ENCODE results near the gene HERC2. TPM values are rescaled to one million over a fixed set of nuclear protein-coding genes. Genes with fewer than 3 reads are reported as not detected.
"Not testable (repeated sequence)": the region's sequence is repeated elsewhere in the genome, so short reads cannot be mapped to it uniquely, and the experiment has no call there.

The HERC2 gene
- total RNA-seq, 2 donors from 2014 or later = 32.9 to 39.1 TPM

GRCh38 chr15:28271697-28272260, 50.2 kb downstream of the HERC2 start:
- Mint-ChIP-seq H3K27me3 (no peaks in the 10 kb centered on the region), H3K4me3 (no peak overlapping the region), H3K27ac (no peak overlapping the region), H3K36me3 (ENCODE audit: low read depth) (peaks cover 12% of the 10 kb centered on the region), H3K4me1 (peaks cover 2% of the 10 kb centered on the region)
- DNase-seq (no peak), ATAC-seq (no peak)
- no peaks in the 10 kb centered on the region for H3K9me3 ChIP-seq (ENCODE audit: control insufficient read depth, low read length, poor library complexity, severe bottlenecking)

GRCh38 chr15:28269097-28269496, 52.9 kb downstream of the HERC2 start:
- H3K9me3 ChIP-seq (ENCODE audit: control insufficient read depth, low read length, poor library complexity, severe bottlenecking) = no peaks in the 10 kb centered on the region
- DNase-seq = no peak
- H3K4me1 Mint-ChIP-seq = no peaks in the 10 kb centered on the region
- no peak overlapping the region for H3K27ac Mint-ChIP-seq
- no peaks in the 10 kb centered on the region for H3K27me3 Mint-ChIP-seq
- H3K36me3 Mint-ChIP-seq (ENCODE audit: low read depth) = peaks cover 17% of the 10 kb centered on the region
- ATAC-seq = no peak
- no peak overlapping the region for H3K4me3 Mint-ChIP-seq

DNA sequence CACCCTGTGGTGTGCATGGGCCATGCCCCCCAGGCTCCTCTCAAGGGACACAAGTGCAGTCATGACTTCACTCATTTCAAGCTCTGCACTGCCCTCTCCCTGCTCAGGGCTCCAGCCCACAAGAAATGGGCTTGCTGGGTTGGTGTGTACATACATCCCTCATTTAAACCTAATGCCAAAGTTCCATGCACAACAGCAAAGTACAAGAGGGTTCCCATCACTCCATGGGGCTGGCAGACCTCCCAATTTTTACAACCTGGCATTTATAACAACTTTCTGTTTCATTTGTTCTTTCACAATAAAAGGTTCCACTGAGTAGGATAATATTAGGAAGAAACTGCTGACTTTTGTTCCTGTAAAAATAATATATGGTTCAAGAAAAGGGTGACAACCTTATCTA, 54.3 kb downstream of the HERC2 start:
- Mint-ChIP-seq H3K27me3 (no peaks in the 10 kb centered on the region), H3K4me3 (no peak overlapping the region), H3K36me3 (ENCODE audit: low read depth) (peaks cover 20% of the 10 kb centered on the region), H3K4me1 (peaks cover 2% of the 10 kb centered on the region), H3K27ac (no peak overlapping the region)
- ATAC-seq = no peak
- no peak for DNase-seq
- no peaks in the 10 kb centered on the region for H3K9me3 ChIP-seq (ENCODE audit: control insufficient read depth, low read length, poor library complexity, severe bottlenecking)

DNA sequence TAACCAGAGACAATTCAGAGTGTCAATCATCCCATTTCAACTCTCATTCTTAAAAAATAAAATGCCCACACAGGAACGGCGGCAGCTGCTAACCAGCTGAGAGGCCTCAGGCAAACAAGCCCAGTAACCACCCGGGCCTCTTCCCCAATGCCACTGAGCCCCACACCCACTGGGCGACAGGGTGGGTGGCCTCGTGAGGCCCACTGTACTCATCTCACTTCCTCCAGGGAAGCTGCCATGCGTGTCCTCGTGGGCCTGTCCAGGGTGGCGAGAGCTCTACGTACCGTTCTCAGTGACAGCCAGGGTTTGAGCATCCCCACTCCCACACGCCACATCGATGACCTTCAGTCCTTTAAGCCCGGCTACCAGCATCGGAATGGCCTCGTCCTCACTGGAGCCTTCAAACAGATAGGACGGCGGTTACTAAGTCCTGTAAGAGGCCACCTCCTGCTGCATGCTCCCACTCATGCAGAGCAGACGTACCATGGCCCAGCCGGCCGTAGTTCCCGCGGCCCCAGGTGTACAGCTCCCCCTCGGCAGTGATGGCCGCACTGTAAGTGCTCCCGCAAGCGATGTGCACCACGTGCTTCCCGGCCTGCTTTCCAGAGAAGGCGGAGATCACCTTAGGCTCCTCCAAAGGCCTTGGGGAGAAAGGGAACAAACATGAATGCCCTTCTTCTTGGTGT, 56.5 kb downstream of the HERC2 start:
- Mint-ChIP-seq H3K27ac (no peak overlapping the region), H3K4me3 (no peak overlapping the region), H3K4me1 (peaks cover 3% of the 10 kb centered on the region), H3K27me3 (no peaks in the 10 kb centered on the region), H3K36me3 (ENCODE audit: low read depth) (peaks cover 22% of the 10 kb centered on the region)
- ATAC-seq = no peak
- DNase-seq = no peak
- no peaks in the 10 kb centered on the region for H3K9me3 ChIP-seq (ENCODE audit: control insufficient read depth, low read length, poor library complexity, severe bottlenecking)

- ATAC-seq (no peak), DNase-seq (no peak)
- Mint-ChIP-seq H3K4me3 (no peak overlapping the region), H3K36me3 (ENCODE audit: low read depth) (peaks cover 20% of the 10 kb centered on the region), H3K4me1 (peaks cover 5% of the 10 kb centered on the region), H3K27me3 (no peaks in the 10 kb centered on the region), H3K27ac (no peak overlapping the region)
- H3K9me3 ChIP-seq (ENCODE audit: control insufficient read depth, low read length, poor library complexity, severe bottlenecking) = no peaks in the 10 kb centered on the region
Measured at GRCh38 chr15:28264166-28264565, 57.8 kb downstream of the HERC2 start.

DNA sequence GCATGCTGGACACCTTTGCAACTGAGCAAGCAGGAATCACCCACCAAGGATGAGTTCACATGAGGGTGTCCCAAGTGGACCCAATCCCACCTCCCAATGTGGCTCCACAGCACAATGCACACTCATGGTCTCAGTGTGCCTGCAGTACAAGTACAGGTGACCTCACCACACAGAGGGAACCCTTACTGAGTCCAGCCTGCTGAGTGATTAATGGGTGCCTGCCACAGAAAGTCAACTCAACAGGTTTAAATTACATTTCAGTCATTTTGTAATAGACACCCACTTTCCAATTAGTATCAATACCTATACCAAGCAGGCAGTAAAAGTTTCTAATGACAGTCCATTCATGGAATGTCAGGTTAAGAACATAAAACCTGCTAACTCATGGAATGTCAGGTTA, 59.5 kb downstream of the HERC2 start:
- Mint-ChIP-seq H3K27ac (peak overlapping the region; percentile 54), H3K4me1 (peaks cover 5% of the 10 kb centered on the region), H3K4me3 (no peak overlapping the region), H3K36me3 (ENCODE audit: low read depth) (peaks cover 13% of the 10 kb centered on the region), H3K27me3 (no peaks in the 10 kb centered on the region)
- no peaks in the 10 kb centered on the region for H3K9me3 ChIP-seq (ENCODE audit: control insufficient read depth, low read length, poor library complexity, severe bottlenecking)
- DNase-seq = no peak
- ATAC-seq = no peak

GRCh38 chr15:28260722-28261121, 61.3 kb downstream of the HERC2 start:
- DNase-seq = no peak
- Mint-ChIP-seq H3K4me1 (peaks cover 5% of the 10 kb centered on the region), H3K27me3 (no peaks in the 10 kb centered on the region), H3K36me3 (ENCODE audit: low read depth) (peaks cover 15% of the 10 kb centered on the region), H3K4me3 (no peak overlapping the region), H3K27ac (no peak overlapping the region)
- no peak for ATAC-seq
- H3K9me3 ChIP-seq (ENCODE audit: control insufficient read depth, low read length, poor library complexity, severe bottlenecking) = no peaks in the 10 kb centered on the region

GRCh38 chr15:28260317-28260716, 61.7 kb downstream of the HERC2 start:
- Mint-ChIP-seq H3K36me3 (ENCODE audit: low read depth) (peaks cover 16% of the 10 kb centered on the region), H3K4me1 (peaks cover 5% of the 10 kb centered on the region), H3K4me3 (no peak overlapping the region), H3K27me3 (no peaks in the 10 kb centered on the region), H3K27ac (no peak overlapping the region)
- H3K9me3 ChIP-seq (ENCODE audit: control insufficient read depth, low read length, poor library complexity, severe bottlenecking) = no peaks in the 10 kb centered on the region
- ATAC-seq = no peak
- no peak for DNase-seq

GRCh38 chr15:28255965-28256364, 66.0 kb downstream of the HERC2 start:
- no peak for ATAC-seq
- H3K27me3 Mint-ChIP-seq = no peaks in the 10 kb centered on the region
- no peak for DNase-seq
- peaks cover 6% of the 10 kb centered on the region for H3K4me1 Mint-ChIP-seq
- H3K36me3 Mint-ChIP-seq (ENCODE audit: low read depth) = peaks cover 17% of the 10 kb centered on the region
- H3K9me3 ChIP-seq (ENCODE audit: control insufficient read depth, low read length, poor library complexity, severe bottlenecking) = no peaks in the 10 kb centered on the region
- H3K27ac Mint-ChIP-seq = no peak overlapping the region
- H3K4me3 Mint-ChIP-seq = no peak overlapping the region

DNA sequence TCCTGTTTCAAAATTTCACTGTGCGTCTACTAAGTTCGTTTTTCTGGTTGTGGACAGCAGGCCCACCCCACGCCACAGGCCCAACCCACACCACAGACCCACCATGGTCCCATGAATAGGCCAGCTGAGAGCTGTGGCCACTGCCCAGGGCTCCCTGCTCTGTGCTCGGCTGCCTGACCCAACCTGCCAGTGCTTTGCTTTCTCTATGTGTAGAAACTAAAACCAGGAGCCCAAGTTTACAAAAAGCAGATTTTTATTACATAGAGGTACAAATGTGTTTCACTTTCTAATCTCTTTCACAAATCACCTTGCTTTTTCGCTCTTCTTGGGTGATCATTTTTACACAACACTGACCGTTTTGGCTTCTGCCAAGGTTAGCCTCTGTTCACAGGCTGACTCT, 69.1 kb downstream of the HERC2 start:
- no peak overlapping the region for H3K4me3 Mint-ChIP-seq
- DNase-seq (no peak), ATAC-seq (no peak)
- H3K4me1 Mint-ChIP-seq = peaks cover 3% of the 10 kb centered on the region
- no peak overlapping the region for H3K27ac Mint-ChIP-seq
- peaks cover 19% of the 10 kb centered on the region for H3K36me3 Mint-ChIP-seq (ENCODE audit: low read depth)
- H3K9me3 ChIP-seq (ENCODE audit: control insufficient read depth, low read length, poor library complexity, severe bottlenecking) = no peaks in the 10 kb centered on the region
- H3K27me3 Mint-ChIP-seq = no peaks in the 10 kb centered on the region

DNA sequence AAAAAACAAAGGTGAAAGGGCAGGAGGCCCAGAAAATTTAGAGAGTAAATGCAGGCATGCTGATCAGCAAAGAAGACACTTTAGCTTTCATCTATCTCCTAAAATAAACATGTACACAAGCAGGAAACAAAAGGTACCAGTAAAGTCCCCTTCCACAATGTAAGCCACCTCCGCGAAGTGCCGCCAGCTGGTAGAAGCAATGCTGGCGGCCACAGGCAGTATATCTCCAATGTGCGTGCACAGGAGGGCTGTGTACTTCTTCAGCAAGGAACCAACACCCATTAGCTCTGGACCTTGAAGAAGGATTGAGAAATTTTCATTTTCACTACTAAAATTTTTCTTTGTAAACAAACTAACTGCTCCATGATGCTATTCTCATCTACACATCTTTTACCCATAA, 75.4 kb downstream of the HERC2 start:
- no peaks in the 10 kb centered on the region for H3K9me3 ChIP-seq (ENCODE audit: control insufficient read depth, low read length, poor library complexity, severe bottlenecking)
- no peaks in the 10 kb centered on the region for H3K4me1 Mint-ChIP-seq
- no peaks in the 10 kb centered on the region for H3K27me3 Mint-ChIP-seq
- peaks cover 17% of the 10 kb centered on the region for H3K36me3 Mint-ChIP-seq (ENCODE audit: low read depth)
- no peak for ATAC-seq
- no peak for DNase-seq
- H3K27ac Mint-ChIP-seq = no peak overlapping the region
- no peak overlapping the region for H3K4me3 Mint-ChIP-seq

GRCh38 chr15:28243901-28244300, 78.1 kb downstream of the HERC2 start:
- H3K27ac Mint-ChIP-seq = no peak overlapping the region
- H3K36me3 Mint-ChIP-seq (ENCODE audit: low read depth) = peaks cover 16% of the 10 kb centered on the region
- DNase-seq (no peak), ATAC-seq (no peak)
- H3K4me3 Mint-ChIP-seq = no peak overlapping the region
- H3K4me1 Mint-ChIP-seq = no peaks in the 10 kb centered on the region
- no peaks in the 10 kb centered on the region for H3K27me3 Mint-ChIP-seq
- H3K9me3 ChIP-seq (ENCODE audit: control insufficient read depth, low read length, poor library complexity, severe bottlenecking) = no peaks in the 10 kb centered on the region

DNA sequence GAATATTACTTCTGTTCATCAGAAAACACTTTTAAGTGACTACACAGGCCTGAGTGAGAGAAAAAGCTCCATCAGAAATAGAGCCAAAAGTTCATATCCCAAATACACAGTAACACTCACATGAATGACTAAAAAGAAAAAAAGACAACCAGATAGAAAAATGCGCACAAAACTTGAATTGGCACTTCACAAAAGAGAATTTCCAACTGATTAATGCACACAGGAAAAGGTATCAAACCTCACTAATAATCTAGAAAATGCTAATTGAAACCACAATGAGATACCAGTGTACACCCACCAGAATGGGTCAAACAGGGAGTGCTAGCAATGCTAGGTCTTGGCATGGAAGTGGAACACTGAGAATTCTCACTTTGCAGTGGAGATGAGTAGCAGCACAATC, 78.6 kb downstream of the HERC2 start:
- Mint-ChIP-seq H3K36me3 (ENCODE audit: low read depth) (peaks cover 15% of the 10 kb centered on the region), H3K4me1 (no peaks in the 10 kb centered on the region), H3K4me3 (no peak overlapping the region), H3K27me3 (no peaks in the 10 kb centered on the region), H3K27ac (no peak overlapping the region)
- ATAC-seq (no peak), DNase-seq (no peak)
- H3K9me3 ChIP-seq (ENCODE audit: control insufficient read depth, low read length, poor library complexity, severe bottlenecking) = no peaks in the 10 kb centered on the region

DNA sequence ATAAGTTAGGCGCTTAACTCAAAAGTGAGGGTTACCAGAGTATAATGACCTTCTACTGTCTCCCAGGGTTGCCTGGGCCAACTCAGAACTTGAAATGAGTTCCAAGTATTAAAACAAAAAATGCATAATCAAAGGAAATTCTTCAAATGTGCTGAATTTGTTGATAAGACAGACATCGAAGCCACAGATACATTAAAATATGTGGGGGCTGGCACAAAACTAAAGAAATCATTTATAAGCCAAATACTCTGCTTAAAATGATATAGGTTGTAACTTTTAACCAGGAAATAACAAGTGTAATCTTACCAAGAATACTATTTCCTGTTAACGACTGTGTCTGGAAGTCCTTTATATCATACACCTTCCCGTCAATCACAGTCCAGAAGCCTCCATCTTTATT, 83.7 kb downstream of the HERC2 start:
- H3K27me3 Mint-ChIP-seq; H3K27ac Mint-ChIP-seq; H3K9me3 ChIP-seq (ENCODE audit: control insufficient read depth, low read length, poor library complexity, severe bottlenecking); H3K4me3 Mint-ChIP-seq; ATAC-seq; H3K4me1 Mint-ChIP-seq; H3K36me3 Mint-ChIP-seq (ENCODE audit: low read depth); DNase-seq: not testable (repeated sequence)

Measured in T-helper 17 cell (primary cell).